Rectal smooth muscle tissue (tissue), 1 donor: Measurements from ENCODE around the gene PAX7.

Experiments
- H3K27ac ChIP-seq: one replicate; pipeline ENCODE4 v1.7.0; 2013; ENCODE audit warnings: low read depth, low read length, inconsistent platforms
- H3K27me3 ChIP-seq: one replicate; pipeline ENCODE4 v1.7.0; 2013; ENCODE audit warnings: low read length; ENCODE audit not compliant: control insufficient read depth, insufficient read depth
- H3K36me3 ChIP-seq: one replicate; pipeline ENCODE4 v1.7.0; 2013; ENCODE audit warnings: low read length; ENCODE audit not compliant: control insufficient read depth, insufficient read depth
- H3K4me1 ChIP-seq: one replicate; pipeline ENCODE4 v1.7.0; 2013; ENCODE audit warnings: low read length; ENCODE audit not compliant: control insufficient read depth, insufficient read depth
- H3K4me3 ChIP-seq: one replicate; pipeline ENCODE4 v1.7.0; 2013; ENCODE audit warnings: low read length
- H3K9ac ChIP-seq: one replicate; pipeline ENCODE4 v1.7.0; 2013; ENCODE audit warnings: low read length

PAX7 gene

GRCh38 chr1:18603212-18603852 lies 27.3 kb upstream of the PAX7 start:
- Histone ChIP-seq H3K4me3 (no peak overlapping the region), H3K4me1 (peaks cover 4% of the 10 kb centered on the region), H3K27me3 (peaks cover 3% of the 10 kb centered on the region), H3K27ac (no peak overlapping the region), H3K36me3 (no peaks in the 10 kb centered on the region), H3K9ac (no peak overlapping the region)

- Histone ChIP-seq H3K4me3 (no peak overlapping the region), H3K4me1 (no peaks in the 10 kb centered on the region), H3K27ac (no peak overlapping the region), H3K9ac (no peak overlapping the region), H3K27me3 (peaks cover 3% of the 10 kb centered on the region), H3K36me3 (no peaks in the 10 kb centered on the region)
Observed at GRCh38 chr1:18606443-18607288, 24.0 kb upstream of the PAX7 start.

- Histone ChIP-seq H3K27me3 (peaks cover 3% of the 10 kb centered on the region), H3K27ac (no peak overlapping the region), H3K4me3 (no peak overlapping the region)
Observed at GRCh38 chr1:18607289-18607760, 23.3 kb upstream of the PAX7 start.

GRCh38 chr1:18608534-18608933 lies 22.1 kb upstream of the PAX7 start:
- no peak overlapping the region for H3K9ac ChIP-seq
- peaks cover 3% of the 10 kb centered on the region for H3K27me3 ChIP-seq
- no peaks in the 10 kb centered on the region for H3K4me1 ChIP-seq
- no peak overlapping the region for H3K4me3 ChIP-seq
- H3K27ac ChIP-seq, result no peak overlapping the region
- H3K36me3 ChIP-seq, result no peaks in the 10 kb centered on the region

More at GRCh38 chr1:18607289-18607760, 23.3 kb upstream of the PAX7 start:
- Histone ChIP-seq H3K36me3 (no peaks in the 10 kb centered on the region), H3K9ac (no peak overlapping the region), H3K4me1 (no peaks in the 10 kb centered on the region)

- H3K4me3 ChIP-seq, result no peak overlapping the region
- H3K27me3 ChIP-seq, result peaks cover 3% of the 10 kb centered on the region
- no peak overlapping the region for H3K9ac ChIP-seq
- H3K27ac ChIP-seq, result no peak overlapping the region
- H3K4me1 ChIP-seq, result no peaks in the 10 kb centered on the region
- H3K36me3 ChIP-seq, result no peaks in the 10 kb centered on the region
Observed at GRCh38 chr1:18611311-18611710, 19.3 kb upstream of the PAX7 start.

DNA sequence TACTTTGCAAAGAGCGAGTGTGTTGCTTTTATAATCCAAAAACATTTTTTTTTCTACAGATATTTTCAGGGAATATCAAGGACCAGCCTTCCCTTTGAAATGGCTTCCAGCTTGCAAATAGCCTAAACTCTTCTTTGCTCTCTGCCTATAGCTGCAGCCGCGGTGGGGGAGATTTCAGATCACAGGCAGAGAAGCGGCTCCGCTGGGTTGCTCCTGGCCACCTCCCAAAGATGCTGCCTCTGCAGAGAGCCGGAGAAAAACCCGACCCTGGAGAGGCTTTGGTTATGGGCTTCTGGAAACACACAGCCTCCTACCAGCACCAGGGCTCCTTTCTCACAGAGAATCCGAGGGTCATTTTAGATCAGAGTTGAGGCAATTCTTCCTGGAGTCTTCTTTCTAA lies 18.6 kb upstream of the PAX7 start:
- no peak overlapping the region for H3K9ac ChIP-seq
- H3K27me3 ChIP-seq, result peaks cover 3% of the 10 kb centered on the region
- no peak overlapping the region for H3K27ac ChIP-seq
- no peaks in the 10 kb centered on the region for H3K36me3 ChIP-seq
- H3K4me3 ChIP-seq, result no peak overlapping the region
- no peaks in the 10 kb centered on the region for H3K4me1 ChIP-seq

- Histone ChIP-seq H3K4me3 (no peak overlapping the region), H3K36me3 (no peaks in the 10 kb centered on the region), H3K27me3 (peaks cover 3% of the 10 kb centered on the region), H3K27ac (no peak overlapping the region), H3K9ac (no peak overlapping the region), H3K4me1 (no peaks in the 10 kb centered on the region)
Observed at GRCh38 chr1:18614069-18614735, 16.4 kb upstream of the PAX7 start.

DNA sequence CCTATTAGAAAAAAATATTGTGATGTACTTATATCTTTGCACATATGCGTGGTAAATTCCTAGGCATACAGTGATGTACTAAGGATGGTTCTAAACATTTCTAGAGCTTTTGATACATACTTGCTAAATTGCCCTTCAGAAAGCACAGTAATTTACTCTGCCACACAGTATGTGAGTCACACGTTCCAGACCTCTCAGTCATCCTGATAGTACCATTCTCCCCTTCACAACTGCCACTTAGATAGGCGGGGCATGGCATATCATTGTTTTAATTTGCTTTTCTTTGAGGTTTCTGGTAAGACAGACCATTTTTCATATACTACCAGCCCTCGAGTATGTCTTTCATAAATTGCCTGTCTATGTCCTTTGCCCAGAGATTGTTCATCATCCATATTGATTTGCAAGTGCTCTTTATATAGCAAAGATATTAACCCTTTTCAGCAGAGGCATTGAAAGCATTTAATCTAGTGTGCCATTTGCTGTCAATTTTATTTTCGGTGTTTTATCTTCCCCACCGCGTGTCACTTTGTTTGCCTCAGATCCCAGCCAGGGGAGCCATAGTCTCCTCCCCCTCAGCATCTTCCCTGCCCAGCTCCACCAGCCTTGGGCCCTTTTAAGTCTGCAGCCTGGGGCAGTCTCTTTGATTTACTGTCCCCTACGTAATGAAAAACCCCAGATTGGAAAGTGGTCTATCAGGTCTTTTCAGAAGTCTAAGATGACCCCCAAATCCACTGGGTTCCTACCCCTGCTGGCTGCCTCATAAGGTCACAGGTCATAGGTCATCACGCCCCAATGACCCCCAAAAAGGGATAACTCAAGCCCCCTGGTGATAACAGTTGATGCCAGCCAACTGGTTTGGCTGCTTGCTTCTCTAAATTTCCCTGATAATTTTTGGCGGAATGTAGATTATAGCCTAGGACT lies 11.8 kb upstream of the PAX7 start:
- Histone ChIP-seq H3K36me3 (no peaks in the 10 kb centered on the region), H3K27ac (no peak overlapping the region), H3K4me3 (no peak overlapping the region), H3K27me3 (no peaks in the 10 kb centered on the region), H3K4me1 (no peaks in the 10 kb centered on the region), H3K9ac (no peak overlapping the region)

- Histone ChIP-seq H3K9ac (no peak overlapping the region), H3K27me3 (no peaks in the 10 kb centered on the region), H3K4me1 (no peaks in the 10 kb centered on the region), H3K36me3 (no peaks in the 10 kb centered on the region), H3K27ac (no peak overlapping the region), H3K4me3 (no peak overlapping the region)
Observed at GRCh38 chr1:18619467-18619835, 11.2 kb upstream of the PAX7 start.

GRCh38 chr1:18628511-18628910 lies 2.1 kb upstream of the PAX7 start:
- H3K4me1 ChIP-seq, result no peaks in the 10 kb centered on the region
- H3K36me3 ChIP-seq, result no peaks in the 10 kb centered on the region
- no peak overlapping the region for H3K9ac ChIP-seq
- H3K27ac ChIP-seq, result no peak overlapping the region
- peaks cover 40% of the 10 kb centered on the region for H3K27me3 ChIP-seq
- no peak overlapping the region for H3K4me3 ChIP-seq

- peaks cover 46% of the 10 kb centered on the region for H3K27me3 ChIP-seq
- no peaks in the 10 kb centered on the region for H3K4me1 ChIP-seq
- H3K27ac ChIP-seq, result no peak overlapping the region
- no peaks in the 10 kb centered on the region for H3K36me3 ChIP-seq
- no peak overlapping the region for H3K9ac ChIP-seq
- H3K4me3 ChIP-seq, result no peak overlapping the region
Observed at GRCh38 chr1:18629659-18630510, 761 bp upstream of the PAX7 start.
